Activated T-cell treated with anti-CD3 and anti-CD28 coated beads, Interleukin-2, amount 50 U/mL, for 72 hours (primary cell): ENCODE results near the gene C6orf89. TPM values are rescaled to one million over a fixed set of nuclear protein-coding genes. Genes with fewer than 3 reads are reported as not detected.

Experiments used
- ATAC-seq, 2 donors: fragments of 150-1000 bp; cut with Tn5 transposase; replicated peaks in 1 of 2; 2 replicates each; pipeline ENCODE4 v1.10.0; 2021; ENCODE audit warnings: moderate library complexity in 2 of 2, mild to moderate bottlenecking in 1 of 2
- DNase-seq, 2 donors: peaks; one replicate each; pipeline ENCODE4 v3.0.0; 2021 to 2022; ENCODE audit warnings: mixed read lengths in 1 of 2
- H3K27ac Mint-ChIP-seq: one replicate; pipeline ENCODE4 v1.8.0; 2022; ENCODE audit warnings: mild to moderate bottlenecking, moderate library complexity, mixed read lengths
- H3K27me3 Mint-ChIP-seq: one replicate; pipeline ENCODE4 v1.8.0; 2022; ENCODE audit warnings: low read depth, mixed read lengths
- H3K36me3 Mint-ChIP-seq, 2 donors: one replicate each; pipeline ENCODE4 v1.8.0; 2022; ENCODE audit warnings: mixed read lengths in 2 of 2, mild to moderate bottlenecking in 1 of 2; ENCODE audit not compliant: insufficient read depth in 2 of 2
- H3K4me1 Mint-ChIP-seq: one replicate; pipeline ENCODE4 v1.8.0; 2022; ENCODE audit warnings: low read depth, mixed read lengths
- H3K4me3 Mint-ChIP-seq, 2 donors: one replicate each; pipeline ENCODE4 v1.8.0; 2022; ENCODE audit warnings: mild to moderate bottlenecking in 2 of 2, mixed read lengths in 2 of 2, moderate library complexity in 2 of 2
- H3K9me3 Mint-ChIP-seq, 2 donors: one replicate each; pipeline ENCODE4 v1.8.0; 2022; ENCODE audit warnings: mixed read lengths in 2 of 2
- total RNA-seq, 2 donors: library from RNA; stranded (reverse); gene quantifications; one replicate each; pipeline ENCODE4 v1.2.3, GENCODE V29; 2022

The C6orf89 gene
- total RNA-seq, 2 donors from 2014 or later = 53.1 to 54.6 TPM

GRCh38 chr6:36845233-36845632, 40.5 kb upstream of the C6orf89 start:
- Mint-ChIP-seq H3K36me3 (peaks cover 0 to 3% of the 10 kb centered on the region in 2 donors), H3K9me3 (no peaks in the 10 kb centered on the region), H3K4me1 (peaks cover 13% of the 10 kb centered on the region), H3K27ac (no peak overlapping the region), H3K4me3 (no peak overlapping the region), H3K27me3 (peaks cover 11% of the 10 kb centered on the region)
- ATAC-seq (no peak), DNase-seq (no peak)

DNA sequence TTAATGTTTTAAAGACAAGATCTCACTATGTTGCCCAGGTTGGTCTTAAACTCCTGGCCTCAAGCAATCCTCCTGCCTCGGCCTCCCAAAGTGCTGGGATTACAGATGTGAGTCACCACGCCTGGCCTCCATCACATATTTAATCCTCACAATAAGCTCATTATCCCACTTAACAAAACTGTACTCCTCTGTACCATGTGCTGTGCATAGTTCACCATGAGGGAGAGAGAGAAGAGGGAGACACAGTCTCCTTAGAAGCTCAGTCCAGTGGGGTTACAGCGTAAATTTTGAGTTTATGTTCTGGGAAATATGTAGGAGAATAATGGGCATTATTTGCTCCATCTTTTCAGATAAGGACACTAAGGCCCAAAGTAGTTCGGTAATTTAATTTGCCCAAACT, 38.6 kb upstream of the C6orf89 start:
- no peak overlapping the region for H3K27ac Mint-ChIP-seq
- peaks cover 2 to 9% of the 10 kb centered on the region in 2 donors for H3K36me3 Mint-ChIP-seq
- peaks cover 6% of the 10 kb centered on the region for H3K4me1 Mint-ChIP-seq
- DNase-seq (no peak), ATAC-seq (no peak)
- no peaks in the 10 kb centered on the region for H3K27me3 Mint-ChIP-seq
- H3K4me3 Mint-ChIP-seq = no peak overlapping the region
- no peaks in the 10 kb centered on the region for H3K9me3 Mint-ChIP-seq

DNA sequence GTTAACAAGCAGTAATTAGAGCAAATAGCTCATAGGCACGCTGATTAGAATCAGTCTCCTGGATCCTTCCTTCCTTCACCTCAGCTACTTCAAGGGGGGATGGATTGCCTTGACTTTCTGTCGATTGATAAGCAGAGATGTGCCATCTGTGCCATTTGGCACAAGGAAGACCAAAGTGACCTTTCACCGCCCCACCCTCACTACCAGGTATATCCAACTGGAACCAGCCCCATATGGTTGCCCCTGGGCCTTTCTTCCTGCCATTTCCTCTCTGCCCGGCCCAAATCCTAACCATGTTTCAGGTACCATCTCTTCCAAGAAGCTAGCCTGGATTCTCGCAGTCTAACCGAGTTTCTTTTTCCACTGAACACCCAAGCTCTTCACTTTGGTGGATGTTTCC, 37.8 kb upstream of the C6orf89 start:
- DNase-seq (no peak), ATAC-seq (no peak)
- peaks cover 2 to 10% of the 10 kb centered on the region in 2 donors for H3K36me3 Mint-ChIP-seq
- H3K27me3 Mint-ChIP-seq = no peaks in the 10 kb centered on the region
- no peak overlapping the region for H3K27ac Mint-ChIP-seq
- H3K4me1 Mint-ChIP-seq = peaks cover 6% of the 10 kb centered on the region
- no peak overlapping the region for H3K4me3 Mint-ChIP-seq
- H3K9me3 Mint-ChIP-seq = no peaks in the 10 kb centered on the region

- no peak for ATAC-seq
- DNase-seq = no peak
- Mint-ChIP-seq H3K9me3 (no peaks in the 10 kb centered on the region), H3K27ac (no peak overlapping the region), H3K36me3 (peaks cover 8 to 13% of the 10 kb centered on the region in 2 donors), H3K4me1 (peaks cover 6% of the 10 kb centered on the region), H3K27me3 (no peaks in the 10 kb centered on the region), H3K4me3 (no peak overlapping the region)
Measured at GRCh38 chr6:36848658-36849441, 36.9 kb upstream of the C6orf89 start.

DNA sequence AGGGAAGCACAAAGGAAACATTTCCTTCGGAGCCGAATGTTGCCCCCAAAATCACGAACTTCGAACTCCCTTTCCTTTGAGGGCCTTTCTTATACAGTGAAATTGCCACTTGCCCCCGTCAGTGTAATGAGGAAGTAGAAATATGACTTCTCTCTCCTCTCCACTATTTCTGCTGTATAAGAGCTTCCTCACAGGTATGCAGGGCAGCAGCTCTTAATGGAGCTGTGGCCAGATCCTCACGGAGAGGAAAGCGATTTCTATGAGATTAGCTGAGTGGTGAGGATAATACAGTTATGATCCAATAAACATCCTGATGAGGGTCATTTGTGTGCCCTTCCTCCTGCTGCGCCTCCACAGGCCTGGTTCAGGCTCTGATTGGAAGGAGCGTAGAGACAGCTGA, 35.7 kb upstream of the C6orf89 start:
- Mint-ChIP-seq H3K9me3 (no peaks in the 10 kb centered on the region), H3K27ac (no peak overlapping the region), H3K4me3 (no peak overlapping the region), H3K36me3 (peaks cover 10 to 13% of the 10 kb centered on the region in 2 donors), H3K4me1 (peaks cover 6% of the 10 kb centered on the region), H3K27me3 (no peaks in the 10 kb centered on the region)
- DNase-seq (no peak), ATAC-seq (no peak)

DNA sequence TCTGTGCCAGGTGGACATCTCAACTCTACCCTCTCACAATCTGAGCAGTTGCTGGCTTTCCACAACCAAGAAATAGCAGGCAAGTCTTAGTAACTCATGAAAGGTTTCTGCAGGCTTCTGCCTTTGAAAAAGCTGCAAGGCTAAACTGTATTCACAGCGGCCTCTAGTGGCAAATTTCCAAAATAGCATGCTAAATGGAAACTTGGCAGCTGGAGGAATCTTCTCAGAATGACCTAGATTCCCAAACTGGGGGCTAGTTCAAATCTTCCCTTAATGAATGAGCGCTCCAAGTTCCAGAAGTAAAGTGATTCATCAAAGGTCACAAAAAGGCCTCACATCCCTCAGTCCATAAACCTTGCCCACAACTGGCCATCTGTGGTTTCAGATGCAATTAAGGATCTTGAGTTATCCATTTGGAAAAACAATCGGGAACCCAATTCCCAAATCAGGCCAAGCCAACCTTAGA, 34.6 kb upstream of the C6orf89 start:
- no peaks in the 10 kb centered on the region for H3K9me3 Mint-ChIP-seq
- H3K4me3 Mint-ChIP-seq = no peak overlapping the region
- peaks cover 6% of the 10 kb centered on the region for H3K4me1 Mint-ChIP-seq
- peaks cover 10 to 13% of the 10 kb centered on the region in 2 donors for H3K36me3 Mint-ChIP-seq
- no peaks in the 10 kb centered on the region for H3K27me3 Mint-ChIP-seq
- DNase-seq (peak in 1 of 2 donors; percentile 44), ATAC-seq (no peak)
- H3K27ac Mint-ChIP-seq = no peak overlapping the region

DNA sequence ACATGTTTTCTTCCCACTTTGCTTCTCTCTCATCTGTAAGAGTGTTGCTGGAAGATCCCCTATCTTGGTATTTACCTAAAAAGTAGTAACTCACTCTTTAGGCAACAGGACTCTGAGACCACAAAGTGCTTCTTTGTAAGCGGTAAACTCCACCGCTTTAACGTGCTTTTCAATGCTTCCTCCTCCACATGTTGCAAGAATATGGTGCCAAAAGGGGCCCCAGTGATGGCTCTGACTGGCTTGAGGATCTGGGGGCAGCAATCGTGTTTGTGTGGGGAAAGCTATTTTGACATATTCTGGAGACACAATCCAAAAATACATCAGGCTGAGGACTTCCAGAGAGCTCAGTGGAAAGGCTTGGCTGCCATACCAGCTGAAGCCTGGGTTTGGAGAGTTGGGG, 34.1 kb upstream of the C6orf89 start:
- Mint-ChIP-seq H3K27me3 (no peaks in the 10 kb centered on the region), H3K9me3 (no peaks in the 10 kb centered on the region), H3K4me1 (peaks cover 6% of the 10 kb centered on the region), H3K4me3 (no peak overlapping the region), H3K27ac (no peak overlapping the region), H3K36me3 (peaks cover 10 to 15% of the 10 kb centered on the region in 2 donors)
- ATAC-seq (no peak), DNase-seq (no peak)

DNA sequence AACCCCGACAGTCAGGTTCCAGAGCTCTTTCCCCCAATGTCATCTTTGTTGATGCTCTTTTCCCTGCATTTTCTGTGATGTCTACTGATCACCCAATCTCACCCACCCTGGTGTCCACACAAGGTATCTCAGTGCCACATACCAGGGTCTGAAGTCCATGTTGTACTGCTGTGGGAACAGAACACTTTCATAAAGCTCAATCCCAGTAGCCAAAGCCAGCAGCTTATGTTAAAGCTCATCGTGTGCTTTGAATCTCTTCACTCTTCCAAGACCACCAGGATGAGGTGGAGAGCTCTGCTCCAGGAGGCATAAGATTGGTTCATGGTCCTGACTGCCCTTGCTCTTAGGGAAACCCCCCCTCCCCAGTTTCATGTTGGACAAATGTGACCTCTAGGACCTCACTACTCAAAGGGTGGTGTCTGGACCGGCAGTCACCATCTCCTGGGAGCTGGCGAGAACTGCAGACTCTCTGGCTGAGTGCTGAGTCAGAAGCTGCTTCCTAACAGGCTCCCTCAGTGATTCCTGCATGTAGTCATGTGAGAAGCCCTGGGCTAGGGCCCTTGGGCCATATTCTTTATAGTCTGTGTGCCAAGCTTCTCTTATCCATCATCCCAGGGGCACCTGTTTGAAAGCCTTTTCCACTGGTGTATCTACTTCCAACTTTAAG, 33.1 kb upstream of the C6orf89 start:
- peaks cover 6% of the 10 kb centered on the region for H3K4me1 Mint-ChIP-seq

DNA sequence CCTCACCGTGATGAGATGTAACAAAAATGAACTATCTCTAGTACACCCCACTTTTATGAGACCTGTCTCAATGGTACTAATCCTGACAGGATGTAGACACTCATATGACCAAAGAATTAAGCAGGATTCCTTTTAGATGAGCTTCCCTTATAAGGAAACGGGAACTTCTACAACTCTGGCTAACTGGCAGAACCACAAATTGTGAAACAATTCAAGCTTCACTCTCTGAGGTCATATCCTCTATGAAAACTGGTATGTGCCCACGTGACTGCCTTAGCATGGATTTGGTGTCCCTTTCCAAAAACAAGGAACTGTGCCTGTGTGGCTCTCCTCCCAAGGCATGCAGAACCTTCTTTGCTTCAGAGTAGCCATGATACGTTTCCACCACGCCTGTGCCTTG, 32.4 kb upstream of the C6orf89 start:
- Mint-ChIP-seq H3K4me3 (no peak overlapping the region), H3K27ac (no peak overlapping the region), H3K9me3 (no peaks in the 10 kb centered on the region), H3K4me1 (peaks cover 6% of the 10 kb centered on the region), H3K36me3 (peaks cover 10 to 15% of the 10 kb centered on the region in 2 donors), H3K27me3 (no peaks in the 10 kb centered on the region)
- DNase-seq = no peak
- ATAC-seq = no peak

More for the DNA sequence above, 33.1 kb upstream of the C6orf89 start:
- no peak overlapping the region for H3K27ac Mint-ChIP-seq
- H3K4me3 Mint-ChIP-seq = no peak overlapping the region
- peaks cover 10 to 15% of the 10 kb centered on the region in 2 donors for H3K36me3 Mint-ChIP-seq
- H3K9me3 Mint-ChIP-seq = no peaks in the 10 kb centered on the region
- ATAC-seq (no peak), DNase-seq (no peak)
- H3K27me3 Mint-ChIP-seq = no peaks in the 10 kb centered on the region

DNA sequence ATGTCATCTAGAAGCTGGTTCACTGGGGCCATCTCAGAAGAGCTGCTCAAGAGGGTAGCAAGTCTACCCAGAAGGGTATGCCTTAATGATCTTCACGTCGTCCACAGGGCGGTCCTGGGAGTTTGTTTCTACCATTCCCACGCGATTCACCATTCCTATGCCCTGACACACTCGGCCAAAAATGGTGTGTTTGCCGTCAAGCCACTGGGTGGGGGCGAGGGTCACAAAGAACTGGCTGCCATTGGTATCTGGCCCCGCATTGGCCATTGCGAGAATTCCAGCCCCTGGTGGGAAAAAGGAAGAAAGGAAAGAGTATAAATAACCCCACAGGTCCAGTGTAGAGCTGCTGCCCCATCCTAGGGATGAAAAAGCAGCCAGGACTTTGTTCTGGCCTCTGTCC, 30.0 kb upstream of the C6orf89 start:
- Mint-ChIP-seq H3K4me3 (no peak overlapping the region), H3K9me3 (no peaks in the 10 kb centered on the region), H3K36me3 (peaks cover 10 to 14% of the 10 kb centered on the region in 2 donors), H3K27ac (no peak overlapping the region), H3K4me1 (peaks cover 5% of the 10 kb centered on the region), H3K27me3 (no peaks in the 10 kb centered on the region)
- ATAC-seq (no peak), DNase-seq (no peak)

- Mint-ChIP-seq H3K4me3 (no peak overlapping the region), H3K4me1 (peaks cover 5% of the 10 kb centered on the region), H3K9me3 (no peaks in the 10 kb centered on the region), H3K27ac (no peak overlapping the region), H3K27me3 (no peaks in the 10 kb centered on the region), H3K36me3 (peaks cover 7 to 14% of the 10 kb centered on the region in 2 donors)
- ATAC-seq (no peak), DNase-seq (no peak)
Measured at GRCh38 chr6:36856277-36856676, 29.5 kb upstream of the C6orf89 start.

DNA sequence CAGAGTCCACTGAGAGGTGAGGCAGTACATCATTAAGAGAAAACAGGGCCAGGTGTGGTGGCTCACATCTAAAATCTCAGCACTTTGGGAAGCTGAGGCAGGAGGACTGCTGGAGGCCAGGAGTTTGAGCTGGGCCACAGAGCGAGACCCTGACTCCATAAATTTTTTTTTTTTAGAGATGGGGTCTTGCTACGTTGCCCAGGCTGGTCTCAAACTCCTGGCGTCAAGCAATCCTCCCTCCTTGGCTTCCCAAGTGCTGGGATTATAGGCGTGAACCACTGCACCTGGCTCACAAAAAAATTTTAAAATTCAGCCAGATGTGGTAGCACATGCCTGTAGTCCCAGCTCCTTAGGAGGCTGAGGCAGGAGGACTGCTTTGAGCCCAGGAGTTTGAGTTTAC, 28.4 kb upstream of the C6orf89 start:
- H3K36me3 Mint-ChIP-seq = peaks cover 7 to 14% of the 10 kb centered on the region in 2 donors
- H3K4me3 Mint-ChIP-seq = no peak overlapping the region
- H3K4me1 Mint-ChIP-seq = peaks cover 5% of the 10 kb centered on the region
- ATAC-seq (no peak), DNase-seq (no peak)
- H3K27ac Mint-ChIP-seq = no peak overlapping the region
- H3K27me3 Mint-ChIP-seq = no peaks in the 10 kb centered on the region
- no peaks in the 10 kb centered on the region for H3K9me3 Mint-ChIP-seq

- H3K27ac Mint-ChIP-seq = peak overlapping the region; percentile 61
- DNase-seq = no peak
- peaks cover 5 to 17% of the 10 kb centered on the region in 2 donors for H3K36me3 Mint-ChIP-seq
- H3K27me3 Mint-ChIP-seq = no peaks in the 10 kb centered on the region
- no peaks in the 10 kb centered on the region for H3K9me3 Mint-ChIP-seq
- H3K4me1 Mint-ChIP-seq = peaks cover 15% of the 10 kb centered on the region
- no peak overlapping the region for H3K4me3 Mint-ChIP-seq
- ATAC-seq = no peak
Measured at GRCh38 chr6:36858407-36858981, 27.3 kb upstream of the C6orf89 start.
